GM18511 (cell line): ENCODE measurements around the gene ZBTB8B.
A peak's percentile ranks its signal among the peaks of the same experiment; 100 is the strongest.
"Not testable (repeated sequence)": the region's sequence is repeated elsewhere in the genome, so short reads cannot be mapped to it uniquely, and the experiment has no call there.

Experiments used
- ATAC-seq: cut with Tn5 transposase; IDR thresholded peaks from one replicate; pipeline ENCODE4 v1.9.1; 2021; ENCODE audit warnings: mild to moderate bottlenecking, moderate library complexity; ENCODE audit not compliant: unreplicated experiment

ZBTB8B gene

DNA sequence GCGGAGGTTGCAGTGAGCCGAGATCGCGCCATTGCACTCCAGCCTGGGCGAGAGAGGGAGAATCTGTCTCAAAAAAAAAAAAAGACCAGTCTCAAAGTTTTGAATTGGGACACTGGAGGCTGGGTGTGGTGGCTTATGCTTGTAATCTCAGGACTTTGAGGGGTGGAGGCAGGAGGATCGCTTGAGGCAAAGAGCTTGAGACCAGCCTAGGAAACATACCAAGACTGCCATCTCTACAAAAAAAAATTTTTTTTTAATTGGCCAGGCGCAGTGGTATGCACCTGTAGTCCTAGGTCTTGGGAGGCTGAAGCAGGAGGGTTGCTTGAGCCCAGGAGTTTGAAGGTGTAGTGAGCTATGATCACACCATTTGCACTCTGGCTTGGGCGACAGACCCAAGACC is 3.9 kb downstream of the ZBTB8B start:
- ATAC-seq: no peak

DNA sequence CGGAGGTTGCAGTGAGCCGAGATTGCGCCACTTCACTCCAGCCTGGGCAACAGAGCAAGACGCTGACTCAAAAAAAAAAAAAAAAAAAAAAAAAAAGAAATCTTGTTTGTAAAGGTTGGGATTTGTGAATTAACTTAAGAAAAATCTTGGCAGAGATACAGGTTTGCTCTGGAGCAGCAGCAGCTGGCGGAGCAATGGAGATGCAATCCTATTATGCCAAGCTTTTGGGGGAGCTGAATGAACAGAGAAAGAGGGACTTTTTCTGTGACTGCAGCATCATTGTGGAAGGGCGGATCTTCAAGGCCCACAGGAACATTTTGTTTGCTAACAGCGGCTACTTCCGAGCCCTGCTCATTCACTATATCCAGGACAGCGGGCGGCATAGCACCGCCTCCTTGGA is 5.6 kb downstream of the ZBTB8B start:
- ATAC-seq: no peak

DNA sequence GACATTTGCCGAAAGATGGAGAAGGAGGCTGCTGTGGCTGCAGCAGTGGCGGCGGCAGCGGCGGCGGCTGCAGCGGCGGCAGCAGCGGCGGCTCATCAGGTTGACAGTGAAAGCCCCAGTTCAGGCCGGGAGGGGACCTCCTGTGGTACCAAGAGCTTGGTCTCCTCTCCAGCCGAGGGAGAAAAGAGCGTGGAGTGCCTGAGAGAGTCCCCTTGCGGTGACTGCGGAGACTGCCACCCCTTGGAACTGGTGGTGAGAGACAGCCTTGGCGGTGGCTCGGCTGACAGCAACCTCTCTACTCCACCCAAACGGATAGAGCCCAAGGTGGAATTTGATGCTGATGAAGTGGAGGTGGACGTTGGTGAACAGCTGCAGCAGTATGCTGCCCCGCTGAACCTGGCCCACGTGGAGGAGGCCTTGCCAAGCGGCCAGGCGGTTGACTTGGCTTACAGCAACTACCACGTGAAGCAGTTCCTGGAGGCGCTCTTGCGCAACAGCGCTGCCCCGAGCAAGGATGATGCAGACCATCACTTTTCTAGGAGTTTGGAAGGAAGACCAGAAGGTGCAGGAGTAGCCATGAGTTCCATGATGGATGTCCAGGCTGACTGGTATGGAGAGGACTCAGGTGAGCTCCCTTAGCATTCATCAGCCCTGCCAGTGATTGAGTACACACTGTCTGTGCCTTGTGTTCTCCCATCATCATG is 6.3 kb downstream of the ZBTB8B start:
- no peak for ATAC-seq

DNA sequence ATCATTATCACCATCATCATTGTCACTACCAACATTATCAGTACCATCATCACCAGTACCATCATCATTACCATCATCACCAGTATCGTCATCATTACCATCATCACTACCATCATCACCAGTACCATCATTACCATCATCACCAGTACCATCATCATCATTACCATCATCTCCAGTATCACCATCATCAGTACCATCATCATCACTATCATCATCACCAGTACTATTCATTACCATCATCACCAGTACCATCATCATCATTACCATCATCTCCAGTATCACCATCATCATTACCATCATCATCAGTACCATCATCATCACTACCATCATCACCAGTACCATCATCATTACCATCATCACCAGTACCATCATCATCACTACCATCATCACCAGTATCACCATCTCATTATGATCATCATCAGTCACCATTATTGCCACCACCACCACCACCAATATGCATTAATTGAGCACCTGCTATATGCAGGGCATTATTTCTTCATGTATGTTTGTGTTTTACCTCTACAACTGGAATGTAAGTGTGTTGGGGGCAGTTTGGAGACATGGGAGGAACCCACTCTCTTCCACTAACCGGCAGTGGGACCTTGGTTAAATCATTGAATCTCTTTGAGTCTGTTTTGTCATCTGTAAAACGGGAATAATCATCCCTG is 7.0 kb downstream of the ZBTB8B start:
- no peak for ATAC-seq

DNA sequence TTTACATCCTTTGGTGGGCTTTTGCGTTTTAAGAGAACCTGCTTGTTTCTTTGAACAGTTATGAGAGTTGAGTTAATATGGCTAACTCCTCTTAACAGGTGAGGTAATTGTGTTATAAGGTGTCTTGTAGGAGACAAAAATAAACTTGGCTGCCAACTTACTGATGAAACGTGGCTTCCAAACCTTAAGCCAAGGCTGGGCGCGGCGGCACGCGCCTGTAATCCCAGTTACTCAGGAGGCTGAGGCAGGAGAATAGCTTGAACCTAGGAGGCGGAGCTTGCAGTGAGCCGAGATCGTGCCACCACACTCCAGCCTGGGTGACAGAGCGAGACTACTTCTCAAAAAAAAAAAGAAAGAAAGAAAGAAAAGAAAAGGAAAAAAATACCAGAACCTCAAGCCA is 8.1 kb downstream of the ZBTB8B start:
- not testable (repeated sequence) for ATAC-seq

DNA sequence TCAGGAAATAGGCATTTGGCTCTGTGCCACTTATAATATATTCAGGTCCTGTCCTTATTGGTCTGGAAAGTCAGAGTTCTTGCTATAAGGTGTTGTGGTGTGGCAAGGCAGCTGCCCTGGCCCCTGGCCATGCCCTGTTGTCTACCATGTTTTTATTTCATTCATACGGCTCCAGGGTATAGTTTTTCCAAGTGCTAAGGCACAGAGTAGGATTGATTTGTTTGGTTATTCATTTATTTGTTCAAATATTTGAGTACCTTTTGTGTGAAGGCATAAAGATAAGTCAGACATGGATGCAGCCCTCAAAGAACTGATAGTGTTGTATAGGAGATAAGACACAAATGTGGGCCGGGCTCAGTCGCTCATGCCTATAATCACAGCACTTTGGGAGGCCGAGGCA is 10.1 kb downstream of the ZBTB8B start:
- ATAC-seq: no peak

DNA sequence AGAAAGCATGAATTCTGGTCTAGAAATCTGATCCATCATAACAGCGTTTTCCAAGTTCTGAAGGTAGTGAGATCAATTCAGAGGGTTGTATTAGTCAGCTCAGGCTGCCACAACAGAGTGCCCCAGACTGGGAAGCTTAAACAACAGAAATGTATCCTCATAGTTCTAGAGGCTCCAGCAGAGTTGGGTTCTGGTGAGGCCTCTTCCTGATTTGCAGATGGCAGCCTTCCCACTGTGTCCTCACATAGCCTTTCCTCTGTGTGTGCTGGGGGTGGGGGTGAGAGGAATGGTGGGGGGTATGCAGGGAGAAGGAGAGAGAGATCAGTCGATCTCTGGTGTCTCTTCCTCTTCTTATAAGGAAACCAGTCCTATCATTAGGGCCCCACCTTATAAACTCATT is 15.1 kb downstream of the ZBTB8B start:
- ATAC-seq: no peak

DNA sequence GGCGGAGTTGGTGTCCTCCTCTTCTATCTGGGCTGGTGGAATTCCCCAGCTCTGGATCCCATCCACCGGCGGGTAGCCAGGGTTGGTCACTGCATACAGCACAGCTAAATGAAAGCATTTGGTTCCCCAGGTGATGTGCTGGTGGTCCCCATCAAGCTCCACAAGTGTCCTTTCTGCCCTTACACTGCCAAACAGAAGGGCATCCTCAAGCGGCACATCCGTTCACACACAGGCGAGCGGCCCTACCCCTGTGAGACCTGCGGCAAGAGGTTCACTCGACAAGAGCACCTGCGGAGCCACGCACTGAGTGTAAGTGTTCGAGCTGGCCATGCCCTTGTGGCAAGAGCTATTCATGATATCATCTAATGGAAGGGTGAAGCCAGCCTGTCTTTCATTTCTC is 15.9 kb downstream of the ZBTB8B start:
- ATAC-seq: no peak

DNA sequence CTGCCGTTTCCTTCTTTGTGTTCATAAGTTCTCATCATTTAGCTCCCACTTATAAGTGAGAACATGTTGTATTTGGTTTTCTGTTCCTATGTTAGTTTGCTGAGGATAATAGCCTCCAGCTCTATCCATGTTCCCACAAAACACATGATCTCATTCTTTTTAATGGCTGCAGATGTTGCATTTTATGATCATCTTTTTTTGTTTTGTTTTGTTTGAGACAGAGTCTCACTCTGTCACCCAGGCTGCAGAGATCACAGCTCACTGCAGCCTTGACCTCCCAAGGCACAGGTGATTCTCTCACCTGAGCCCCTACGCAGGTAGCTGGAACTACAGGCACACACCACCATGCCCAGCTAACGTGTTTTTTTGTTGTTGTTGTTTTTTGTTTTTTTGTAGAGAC is 16.9 kb downstream of the ZBTB8B start:
- not testable (repeated sequence) for ATAC-seq

DNA sequence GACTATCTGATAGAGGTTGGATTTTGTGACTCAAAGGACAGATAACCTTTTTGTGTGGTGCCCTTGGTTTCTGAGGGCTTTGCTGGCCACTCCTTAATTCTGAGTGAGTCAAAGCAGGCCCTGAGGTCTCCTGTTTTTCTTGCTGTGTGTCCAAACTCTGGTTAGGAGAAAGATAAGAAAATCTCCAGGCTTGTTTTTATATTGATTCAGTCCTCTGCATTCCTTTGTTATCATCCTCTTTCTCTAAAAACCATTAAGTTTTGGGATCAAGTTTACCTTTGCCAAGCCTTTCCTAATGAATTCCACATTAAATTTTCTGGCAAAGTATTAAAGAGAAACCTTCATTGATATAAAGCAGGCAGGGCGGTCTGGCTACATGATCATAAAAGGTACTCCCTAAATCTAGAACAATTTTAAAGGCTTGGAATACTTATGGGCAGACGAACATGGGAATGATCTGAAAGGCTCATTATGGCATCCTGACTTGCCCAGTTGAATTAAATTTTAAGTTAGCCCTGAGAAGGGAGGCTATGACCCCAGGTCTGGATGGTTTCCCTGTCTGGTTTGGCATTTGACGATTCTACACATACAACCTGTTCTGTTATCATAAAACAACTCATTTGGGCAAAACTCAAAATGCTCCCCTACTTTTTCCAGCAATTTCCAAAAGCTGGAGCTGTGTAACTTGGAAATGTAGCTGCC is 20.8 kb downstream of the ZBTB8B start:
- no peak for ATAC-seq

DNA sequence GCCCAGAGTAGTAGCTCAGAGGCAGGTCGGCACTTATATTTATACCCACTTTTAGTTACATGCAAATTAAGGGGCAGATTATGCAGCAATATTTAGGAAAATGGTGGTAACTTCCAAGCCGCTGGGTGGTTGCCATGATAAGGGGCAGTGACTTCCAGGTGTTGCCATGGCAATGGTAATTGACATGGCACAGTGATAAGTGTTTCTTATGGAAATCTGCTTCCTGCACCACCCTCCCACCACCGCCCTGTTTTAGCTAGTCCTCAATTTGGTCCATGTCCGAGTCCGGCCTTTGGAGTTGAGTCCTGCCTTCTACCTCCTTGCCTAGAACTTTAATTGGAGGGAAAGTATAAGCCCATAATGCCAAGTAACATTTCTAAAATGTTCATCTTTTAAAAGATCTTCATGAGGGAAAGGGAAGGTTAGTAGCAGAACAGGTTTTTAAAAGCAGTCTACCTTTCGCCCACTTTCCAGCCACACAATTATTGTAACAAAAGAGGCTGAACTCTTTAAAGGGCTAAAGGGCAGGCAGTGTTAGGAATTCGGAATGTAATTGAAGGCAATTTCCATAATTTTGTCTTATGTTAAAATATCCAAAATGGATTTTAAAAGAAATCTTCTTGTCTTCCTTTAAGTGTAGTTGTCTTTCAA is 21.7 kb downstream of the ZBTB8B start:
- no peak for ATAC-seq

DNA sequence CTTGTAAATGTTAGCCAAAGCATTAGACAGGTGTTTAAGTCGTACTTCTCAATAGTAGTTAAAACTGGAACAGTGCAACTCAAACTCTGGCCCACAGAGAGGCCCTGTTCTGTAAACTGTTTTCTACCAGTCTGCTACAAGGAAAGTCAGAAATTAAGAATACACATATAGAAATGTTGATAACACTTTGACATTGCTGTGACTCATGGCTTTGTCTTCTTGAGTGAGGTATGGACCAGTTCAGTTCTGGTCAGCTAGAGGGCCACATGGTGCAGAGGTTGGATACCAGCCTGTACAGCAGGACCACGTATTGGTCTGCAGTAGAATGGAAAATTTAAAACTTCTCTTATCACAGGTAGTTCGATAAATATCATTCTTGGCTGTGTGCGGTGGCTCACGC is 22.3 kb downstream of the ZBTB8B start:
- ATAC-seq: no peak

DNA sequence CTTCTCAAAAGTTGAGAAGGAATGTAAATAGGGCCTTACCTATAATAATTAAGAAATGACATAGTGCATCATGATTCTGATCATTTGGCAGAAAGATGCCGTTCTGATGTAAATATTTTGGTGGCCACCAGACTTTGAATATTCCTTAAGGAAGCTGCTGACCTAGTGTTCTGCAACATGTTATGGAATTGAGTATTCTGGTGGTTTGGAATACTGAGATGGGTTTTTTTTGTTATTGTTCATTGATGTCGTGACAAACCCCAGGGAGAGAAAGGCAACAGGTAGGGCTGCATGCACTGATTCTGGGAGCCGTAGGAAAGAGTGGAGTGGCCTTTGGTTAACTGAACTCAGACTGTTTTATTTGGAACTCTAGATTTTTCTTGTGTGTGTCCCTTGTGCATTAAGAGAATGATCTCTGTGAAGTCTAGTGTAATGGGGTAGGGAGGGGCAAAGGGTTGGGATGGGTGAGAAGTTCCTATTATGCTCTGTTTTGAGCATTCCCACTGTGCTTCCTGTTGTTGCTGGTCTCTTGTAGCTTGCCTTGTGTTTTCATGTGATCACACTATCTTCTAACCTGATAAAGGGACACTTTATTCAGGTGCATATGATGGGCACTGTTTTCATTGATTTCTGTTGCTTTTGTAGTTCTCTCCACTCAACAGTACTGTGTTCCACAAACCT is 25.0 kb downstream of the ZBTB8B start:
- no peak for ATAC-seq

DNA sequence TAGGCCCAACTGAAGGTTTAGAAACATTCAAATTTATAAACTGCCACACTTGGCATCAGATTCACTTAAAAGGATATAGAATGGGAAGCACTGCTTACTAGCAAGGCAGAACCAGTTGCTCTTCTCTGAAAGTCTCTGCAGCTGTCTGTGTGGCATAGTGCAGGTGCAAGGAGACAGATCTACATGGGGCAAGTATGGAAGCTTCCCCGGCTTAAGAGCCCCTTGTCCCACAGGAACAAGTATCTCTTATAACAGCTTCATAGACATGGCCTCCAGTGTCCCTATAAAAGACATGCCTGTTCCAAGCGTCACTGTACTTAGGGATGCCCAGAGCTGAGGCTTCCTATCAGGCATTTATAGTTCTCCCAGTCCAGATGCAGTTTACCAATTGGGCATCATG is 26.5 kb downstream of the ZBTB8B start:
- no peak for ATAC-seq

DNA sequence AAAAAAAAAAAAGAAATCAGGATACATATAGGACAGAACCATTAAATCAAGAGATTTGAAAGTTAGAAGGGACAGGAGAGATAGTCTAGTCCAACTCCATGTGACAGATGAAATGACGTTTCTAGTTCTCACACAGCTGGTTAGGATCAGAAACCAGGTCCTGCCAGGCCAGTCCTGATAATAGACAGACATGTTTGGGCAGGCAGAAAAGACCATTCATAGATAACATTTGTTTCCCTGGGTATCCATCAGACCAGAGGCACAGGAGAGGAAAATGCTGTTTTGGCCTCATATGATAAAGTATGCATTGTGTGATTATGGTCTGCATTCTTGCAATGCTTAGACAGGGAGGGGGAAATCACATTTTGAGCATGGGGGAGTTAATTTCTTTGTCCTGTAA is 29.3 kb downstream of the ZBTB8B start:
- ATAC-seq: no peak

DNA sequence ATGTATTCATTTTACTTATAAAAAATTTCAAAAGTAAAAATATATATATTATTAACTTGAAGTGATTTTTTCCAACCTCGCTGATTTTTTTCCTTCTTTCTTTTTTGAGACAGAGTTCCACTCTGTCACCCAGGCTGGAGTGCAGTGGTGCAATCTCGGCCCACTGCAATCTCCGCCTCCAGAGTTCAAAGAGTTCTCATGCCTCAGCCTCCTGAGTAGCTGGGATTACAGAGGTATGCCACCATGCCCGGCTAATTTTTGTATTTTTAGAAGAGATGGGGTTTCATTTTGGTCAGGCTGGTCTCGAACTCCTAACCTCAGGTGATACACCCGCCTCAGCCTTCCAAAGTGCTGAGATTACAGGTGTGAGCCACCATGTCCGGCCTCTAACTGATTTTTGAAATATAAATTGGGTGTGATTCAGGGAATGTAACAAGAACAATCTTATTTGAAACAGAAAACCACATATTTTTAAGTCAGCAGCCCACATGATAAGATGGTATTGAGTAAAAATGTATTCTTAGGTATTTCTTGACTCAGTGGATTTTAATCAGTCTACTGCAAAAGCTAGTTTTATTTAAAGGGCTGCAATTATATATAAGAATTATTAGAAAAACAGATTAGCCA is 30.0 kb downstream of the ZBTB8B start:
- ATAC-seq: no peak

DNA sequence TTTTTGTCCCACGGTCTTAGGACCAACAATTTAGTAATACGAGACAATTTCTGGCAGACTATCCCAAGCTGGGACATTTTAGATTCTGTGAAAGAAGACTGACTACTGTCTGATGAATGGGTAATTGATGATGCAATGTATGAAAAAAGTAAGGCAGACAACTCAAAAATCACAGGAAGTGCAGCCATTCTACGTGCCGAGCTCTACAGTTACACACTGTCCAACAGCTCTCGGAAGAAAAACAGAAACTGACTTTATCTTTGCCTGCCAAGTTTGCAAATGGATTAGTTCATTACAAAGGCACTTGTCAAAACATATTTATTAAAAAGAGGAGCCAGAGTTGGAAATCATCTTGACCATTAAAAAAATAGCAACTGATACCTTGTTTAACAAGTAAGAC is 31.3 kb downstream of the ZBTB8B start:
- ATAC-seq: no peak

DNA sequence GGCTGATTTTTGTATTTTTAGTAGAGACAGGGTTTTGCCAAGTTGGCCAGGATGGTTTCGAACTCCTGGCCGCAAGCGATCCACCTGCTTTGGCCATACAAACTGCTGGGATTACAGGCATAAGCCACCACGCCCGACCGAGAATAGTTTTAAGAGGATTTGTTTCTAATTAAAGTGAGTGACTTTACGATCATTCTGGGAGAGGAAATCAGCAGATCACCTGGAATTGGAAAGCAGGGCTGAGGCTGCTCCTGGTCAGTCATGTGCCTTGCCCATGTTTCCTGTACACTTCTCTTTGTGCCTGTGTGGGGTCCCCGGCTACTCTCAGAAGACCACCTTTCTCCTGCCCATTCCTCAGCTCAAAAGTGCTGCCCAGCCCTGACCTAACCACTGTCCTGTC is 33.9 kb downstream of the ZBTB8B start:
- no peak for ATAC-seq

DNA sequence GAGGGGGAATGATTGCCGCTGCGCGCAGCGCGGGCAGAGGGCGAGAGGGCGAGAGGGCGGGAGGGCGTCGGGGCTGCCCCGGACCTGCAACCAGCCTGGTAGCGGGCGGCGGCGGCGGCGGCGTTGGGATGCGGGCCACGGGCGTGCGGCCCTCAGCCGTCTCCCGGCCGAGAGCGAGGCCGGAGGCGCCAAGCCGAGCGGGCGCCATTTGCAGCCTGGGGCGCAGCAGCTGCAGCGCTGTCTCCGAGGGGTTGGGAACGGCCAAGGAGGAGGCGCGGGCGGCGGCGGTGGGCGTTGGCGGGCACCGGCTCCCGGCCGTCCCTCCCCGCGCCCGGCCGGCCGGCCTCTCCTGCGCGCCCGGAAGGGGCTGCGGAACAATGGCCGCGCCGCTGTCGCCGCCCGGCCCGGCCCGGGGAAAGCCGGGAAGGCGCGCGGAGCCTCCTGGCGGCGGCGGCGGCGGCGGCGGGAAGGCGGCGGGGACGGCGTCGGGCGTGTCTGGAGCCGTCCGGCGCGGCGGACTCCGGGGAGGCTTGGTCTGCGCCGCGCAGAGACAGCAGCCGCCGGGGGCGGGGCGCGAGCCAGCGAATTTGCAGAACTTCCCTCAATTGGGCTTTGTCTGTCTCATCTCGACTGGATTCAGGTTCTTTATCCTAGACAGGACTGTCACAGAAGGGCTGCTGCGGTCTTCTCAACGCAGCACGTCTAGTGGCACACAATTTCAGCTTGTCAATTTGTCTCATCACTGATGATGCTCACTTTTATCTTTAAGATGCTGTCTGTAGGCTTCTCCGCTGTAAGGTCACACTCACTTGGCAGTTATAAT is 35.7 kb downstream of the ZBTB8B start:
- ATAC-seq: peak; percentile 59

DNA sequence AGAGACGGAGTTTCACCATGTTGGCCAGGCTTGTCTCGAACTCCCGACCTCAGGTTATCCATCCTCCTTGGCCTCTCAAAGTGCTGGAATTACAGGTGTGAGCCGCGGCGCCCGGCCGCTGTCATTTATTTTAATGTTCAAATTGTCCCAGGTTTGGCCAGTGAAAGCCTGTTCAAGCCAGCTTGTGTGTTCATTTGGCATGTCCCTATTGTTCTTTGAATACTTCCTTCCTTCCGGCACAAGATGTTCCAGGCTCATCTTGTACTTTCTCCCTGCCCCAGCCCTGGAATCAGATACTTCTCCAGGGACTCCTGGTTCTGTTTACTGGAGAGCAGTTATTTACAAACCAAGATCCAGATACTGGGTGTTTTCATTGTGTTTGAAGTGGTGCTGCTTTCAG is 37.0 kb downstream of the ZBTB8B start:
- no peak for ATAC-seq
